ENCODE results near the gene ASAP2.

DNA sequence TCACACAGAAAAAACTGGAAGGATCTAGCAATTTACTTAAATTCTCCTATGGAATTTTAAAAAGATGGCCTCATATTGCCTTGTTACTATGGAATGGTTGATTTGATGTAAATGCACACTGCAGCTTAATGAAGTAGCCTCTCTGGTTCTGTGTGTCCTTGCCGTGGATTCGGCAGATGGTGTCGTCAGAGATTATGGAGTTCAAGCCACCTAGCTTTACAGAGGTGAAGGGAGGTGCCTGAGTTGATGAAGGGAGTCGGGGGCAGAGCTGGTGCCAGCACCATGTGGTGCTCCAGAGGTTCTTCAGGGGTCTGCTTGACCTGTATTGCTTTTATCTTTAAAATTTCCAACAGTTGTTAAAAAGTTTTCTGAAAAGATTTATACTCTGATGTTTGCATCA is 48.8 kb downstream of the ASAP2 start:
- TF ChIP-seq CTCF (optimal IDR thresholded peaks at IDR 0.05 in 1 of 3, IDR thresholded peaks at IDR 0.05 in 1 of 3, conservative IDR thresholded peaks at IDR 0.05 in 1 of 3; ENCODE audit: extremely low read depth in 1 of 3, insufficient read depth in 2 of 3, low read length in 3 of 3) (no peak), EZH2 (IDR thresholded peaks at IDR 0.05; ENCODE audit: low read length) (no peak)
